Measurements from ENCODE around the gene OSR1.

Gene OSR1

DNA sequence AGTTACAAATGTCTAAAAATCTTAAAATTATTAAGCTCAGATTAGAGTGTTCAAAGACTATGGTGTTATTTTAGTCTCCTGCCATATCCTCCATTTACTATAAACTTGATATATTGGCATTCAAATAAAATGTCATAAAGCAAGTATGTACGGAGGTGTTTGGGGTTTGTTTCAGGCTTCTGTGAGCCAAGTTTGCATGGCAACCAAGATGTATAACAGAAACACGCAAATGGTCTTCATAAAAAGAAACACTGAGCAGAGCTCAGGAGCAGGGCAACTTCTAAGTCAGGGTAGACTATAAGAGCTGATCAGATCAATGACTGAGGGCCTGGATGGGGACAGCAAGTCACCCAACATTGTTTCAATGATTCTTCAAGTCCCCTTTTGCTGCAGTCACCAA lies 20.5 kb upstream of the OSR1 start:
- TF ChIP-seq, protein P1, sequence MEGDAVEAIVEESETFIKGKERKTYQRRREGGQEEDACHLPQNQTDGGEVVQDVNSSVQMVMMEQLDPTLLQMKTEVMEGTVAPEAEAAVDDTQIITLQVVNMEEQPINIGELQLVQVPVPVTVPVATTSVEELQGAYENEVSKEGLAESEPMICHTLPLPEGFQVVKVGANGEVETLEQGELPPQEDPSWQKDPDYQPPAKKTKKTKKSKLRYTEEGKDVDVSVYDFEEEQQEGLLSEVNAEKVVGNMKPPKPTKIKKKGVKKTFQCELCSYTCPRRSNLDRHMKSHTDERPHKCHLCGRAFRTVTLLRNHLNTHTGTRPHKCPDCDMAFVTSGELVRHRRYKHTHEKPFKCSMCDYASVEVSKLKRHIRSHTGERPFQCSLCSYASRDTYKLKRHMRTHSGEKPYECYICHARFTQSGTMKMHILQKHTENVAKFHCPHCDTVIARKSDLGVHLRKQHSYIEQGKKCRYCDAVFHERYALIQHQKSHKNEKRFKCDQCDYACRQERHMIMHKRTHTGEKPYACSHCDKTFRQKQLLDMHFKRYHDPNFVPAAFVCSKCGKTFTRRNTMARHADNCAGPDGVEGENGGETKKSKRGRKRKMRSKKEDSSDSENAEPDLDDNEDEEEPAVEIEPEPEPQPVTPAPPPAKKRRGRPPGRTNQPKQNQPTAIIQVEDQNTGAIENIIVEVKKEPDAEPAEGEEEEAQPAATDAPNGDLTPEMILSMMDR (IDR thresholded peaks at IDR 0.05; ENCODE audit: poor library complexity, severe bottlenecking): no peak
- Histone ChIP-seq H3K27me3 (ENCODE audit: insufficient read depth, poor library complexity, severe bottlenecking) (no peaks in the 10 kb centered on the region), H3K36me3 (ENCODE audit: low read depth) (no peaks in the 10 kb centered on the region), H3K4me3 (ENCODE audit: severe bottlenecking) (no peak overlapping the region), H3K9me3 (ENCODE audit: severe bottlenecking) (no peaks in the 10 kb centered on the region), H3K4me1 (ENCODE audit: insufficient read depth, poor library complexity, severe bottlenecking) (no peaks in the 10 kb centered on the region), H3K27ac (ENCODE audit: poor library complexity, severe bottlenecking) (no peak overlapping the region)
- DNase-seq (ENCODE audit: low spot score): no peak
- no peak for ATAC-seq (ENCODE audit: low read depth)

- no peaks in the 10 kb centered on the region for H3K27me3 ChIP-seq (ENCODE audit: insufficient read depth, poor library complexity, severe bottlenecking)
- TF ChIP-seq, protein P1 (IDR thresholded peaks at IDR 0.05; ENCODE audit: poor library complexity, severe bottlenecking): no peak
- no peaks in the 10 kb centered on the region for H3K4me1 ChIP-seq (ENCODE audit: insufficient read depth, poor library complexity, severe bottlenecking)
- no peak overlapping the region for H3K27ac ChIP-seq (ENCODE audit: poor library complexity, severe bottlenecking)
- H3K36me3 ChIP-seq (ENCODE audit: low read depth): no peaks in the 10 kb centered on the region
- H3K4me3 ChIP-seq (ENCODE audit: severe bottlenecking): no peak overlapping the region
- no peak for ATAC-seq (ENCODE audit: low read depth)
- no peak for DNase-seq (ENCODE audit: low spot score)
- H3K9me3 ChIP-seq (ENCODE audit: severe bottlenecking): no peaks in the 10 kb centered on the region
These were observed 19.3 kb upstream of the OSR1 start for GRCh38 chr2:19377717-19378116.

- DNase-seq (ENCODE audit: low spot score) (no peak), ATAC-seq (ENCODE audit: low read depth) (no peak)
- TF ChIP-seq, protein P1 (IDR thresholded peaks at IDR 0.05; ENCODE audit: poor library complexity, severe bottlenecking): no peak
These were observed 14.9 kb upstream of the OSR1 start for GRCh38 chr2:19373352-19373751.

DNA sequence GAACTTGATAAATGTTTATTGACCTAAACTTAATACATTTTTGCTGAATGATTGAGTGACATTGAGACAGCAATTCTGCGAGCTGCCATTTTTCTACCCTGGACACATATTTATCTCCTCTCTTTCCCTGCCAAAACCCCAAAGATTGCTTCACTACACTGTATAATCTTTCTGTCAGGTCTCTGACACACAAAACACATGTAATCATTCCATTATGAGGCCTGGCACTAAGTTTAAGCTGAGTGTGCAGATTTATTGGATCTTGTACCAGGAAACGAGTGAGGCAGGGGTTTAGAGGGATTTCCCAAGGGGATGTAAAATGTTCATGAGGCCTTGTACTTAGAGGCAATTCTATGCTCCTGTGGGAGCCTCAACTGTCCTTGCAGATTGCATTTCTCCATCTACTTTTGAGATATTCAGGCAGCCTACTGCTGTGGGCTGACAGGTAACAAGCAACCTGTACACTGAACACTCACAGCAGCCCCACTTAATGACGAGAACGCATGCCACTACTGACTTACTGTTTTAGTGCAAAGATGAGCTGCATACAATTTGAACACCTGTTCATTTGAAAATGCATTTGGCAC lies 13.7 kb upstream of the OSR1 start:
- TF ChIP-seq, protein P1 (IDR thresholded peaks at IDR 0.05; ENCODE audit: poor library complexity, severe bottlenecking): no peak
- no peak overlapping the region for H3K4me3 ChIP-seq (ENCODE audit: severe bottlenecking)
- DNase-seq (ENCODE audit: low spot score) (no peak), ATAC-seq (ENCODE audit: low read depth) (no peak)
- H3K36me3 ChIP-seq (ENCODE audit: low read depth): no peaks in the 10 kb centered on the region
- no peak overlapping the region for H3K27ac ChIP-seq (ENCODE audit: poor library complexity, severe bottlenecking)
- H3K9me3 ChIP-seq (ENCODE audit: severe bottlenecking): no peaks in the 10 kb centered on the region
- H3K4me1 ChIP-seq (ENCODE audit: insufficient read depth, poor library complexity, severe bottlenecking): no peaks in the 10 kb centered on the region
- H3K27me3 ChIP-seq (ENCODE audit: insufficient read depth, poor library complexity, severe bottlenecking): no peaks in the 10 kb centered on the region

More at GRCh38 chr2:19373352-19373751, 14.9 kb upstream of the OSR1 start:
- no peaks in the 10 kb centered on the region for H3K4me1 ChIP-seq (ENCODE audit: insufficient read depth, poor library complexity, severe bottlenecking)
- no peaks in the 10 kb centered on the region for H3K36me3 ChIP-seq (ENCODE audit: low read depth)
- H3K27me3 ChIP-seq (ENCODE audit: insufficient read depth, poor library complexity, severe bottlenecking): no peaks in the 10 kb centered on the region
- no peak overlapping the region for H3K27ac ChIP-seq (ENCODE audit: poor library complexity, severe bottlenecking)
- H3K9me3 ChIP-seq (ENCODE audit: severe bottlenecking): no peaks in the 10 kb centered on the region
- H3K4me3 ChIP-seq (ENCODE audit: severe bottlenecking): no peak overlapping the region

GRCh38 chr2:19369341-19369955 lies 11.0 kb upstream of the OSR1 start:
- no peaks in the 10 kb centered on the region for H3K4me1 ChIP-seq (ENCODE audit: insufficient read depth, poor library complexity, severe bottlenecking)
- TF ChIP-seq, protein P1 (IDR thresholded peaks at IDR 0.05; ENCODE audit: poor library complexity, severe bottlenecking): peak; percentile 54
- H3K27me3 ChIP-seq (ENCODE audit: insufficient read depth, poor library complexity, severe bottlenecking): no peaks in the 10 kb centered on the region
- DNase-seq (ENCODE audit: low spot score) (no peak), ATAC-seq (ENCODE audit: low read depth) (peak; percentile 55; the same call in 2 of the 3 replicates)
- H3K4me3 ChIP-seq (ENCODE audit: severe bottlenecking): no peak overlapping the region
- no peaks in the 10 kb centered on the region for H3K36me3 ChIP-seq (ENCODE audit: low read depth)
- H3K27ac ChIP-seq (ENCODE audit: poor library complexity, severe bottlenecking): no peak overlapping the region
- no peaks in the 10 kb centered on the region for H3K9me3 ChIP-seq (ENCODE audit: severe bottlenecking)
